H1 (cell line): Measurements from ENCODE around the gene SH3RF2. TPM values are rescaled to one million over a fixed set of nuclear protein-coding genes. Genes with fewer than 3 reads are reported as not detected.

Source experiments
- polyA plus RNA-seq, 7 experiments: library from polyadenylated mRNA; depleted of rRNA in 3 of 7; stranded (reverse) in 5 of 7; unstranded in 2 of 7; fragments of >200 nt in 5 of 7; fragments of 200-250 nt in 2 of 7; gene quantifications; 1 replicate in 5 of 7; 2 replicates in 1 of 7; 4 replicates in 1 of 7; pipeline versions ENCODE4 v1.2.1 to v1.2.3, GENCODE V29; 2011 to 2013; ENCODE audit warnings: missing spikeins in 2 of 7, mixed read lengths in 2 of 7
- total RNA-seq: library from RNA; stranded (reverse); fragmentation: NEBNext Ultra II Directional; extraction: Animal tissue kit (Norgen Biotek cat#: 25700); gene quantifications from 2 replicates; pipeline ENCODE4 v1.2.1, GENCODE V29; 2021
- TF ChIP-seq, protein P1 (sequence below): IDR thresholded peaks from 2 replicates; pipeline ENCODE4 v1.6.1; 2012; ENCODE audit warnings: inconsistent platforms

The SH3RF2 gene
- total and polyA plus RNA-seq, 2 of the 8 experiments (the other 6 are each of a cell fraction or from before 2014, with no cell fraction given), result 0.80 to 0.95 TPM

- TF ChIP-seq, protein P1, sequence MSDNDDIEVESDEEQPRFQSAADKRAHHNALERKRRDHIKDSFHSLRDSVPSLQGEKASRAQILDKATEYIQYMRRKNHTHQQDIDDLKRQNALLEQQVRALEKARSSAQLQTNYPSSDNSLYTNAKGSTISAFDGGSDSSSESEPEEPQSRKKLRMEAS, result no peak
- TF ChIP-seq, all 59 proteins: peak for 0
These were observed 143.5 kb downstream of the SH3RF2 start (continued) for GRCh38 chr5:146079695-146080373.
